Colon (tissue), 2 donors: ENCODE results near the gene SUCO.
"Not testable (repeated sequence)": the region's sequence is repeated elsewhere in the genome, so short reads cannot be mapped to it uniquely, and the experiment has no call there.

Experiments used
- FAIRE-seq: peaks from 2 replicates; lab custom pipeline; 2012; peaks lifted over from hg19 to GRCh38; lab: Jason Lieb, UNC
- donor health status: control.
- donor health status: control.

Gene SUCO

GRCh38 chr1:172612478-172612877 lies 79.5 kb downstream of the SUCO start:
- no peak for FAIRE-seq

- FAIRE-seq, result no peak
Observed at GRCh38 chr1:172613294-172613693, 80.3 kb downstream of the SUCO start.

GRCh38 chr1:172616195-172616594 lies 83.2 kb downstream of the SUCO start:
- FAIRE-seq, result no peak

GRCh38 chr1:172616636-172617035 lies 83.7 kb downstream of the SUCO start:
- no peak for FAIRE-seq

- not testable (repeated sequence) for FAIRE-seq
Observed at GRCh38 chr1:172620603-172621002, 87.7 kb downstream of the SUCO start.

- FAIRE-seq, result no peak
Observed at GRCh38 chr1:172622541-172622940, 89.6 kb downstream of the SUCO start.

GRCh38 chr1:172623748-172624147 lies 90.8 kb downstream of the SUCO start:
- no peak for FAIRE-seq

GRCh38 chr1:172626845-172627244 lies 93.9 kb downstream of the SUCO start:
- FAIRE-seq, result no peak

- no peak for FAIRE-seq
Observed at GRCh38 chr1:172627702-172628101, 94.8 kb downstream of the SUCO start.

GRCh38 chr1:172628401-172628800 lies 95.5 kb downstream of the SUCO start:
- FAIRE-seq, result no peak

GRCh38 chr1:172629170-172629569 lies 96.2 kb downstream of the SUCO start:
- no peak for FAIRE-seq

GRCh38 chr1:172629638-172630037 lies 96.7 kb downstream of the SUCO start:
- no peak for FAIRE-seq

- no peak for FAIRE-seq
Observed at GRCh38 chr1:172630056-172630818, 97.3 kb downstream of the SUCO start.

GRCh38 chr1:172630868-172631267 lies 97.9 kb downstream of the SUCO start:
- FAIRE-seq, result no peak

- no peak for FAIRE-seq
Observed at GRCh38 chr1:172637522-172637921, 104.6 kb downstream of the SUCO start.

GRCh38 chr1:172638249-172638648 lies 105.3 kb downstream of the SUCO start:
- FAIRE-seq, result no peak

- no peak for FAIRE-seq
Observed at GRCh38 chr1:172638885-172639831, 106.2 kb downstream of the SUCO start.

GRCh38 chr1:172640111-172640510 lies 107.2 kb downstream of the SUCO start:
- no peak for FAIRE-seq

GRCh38 chr1:172641492-172641891 lies 108.5 kb downstream of the SUCO start:
- no peak for FAIRE-seq

GRCh38 chr1:172642970-172643369 lies 110.0 kb downstream of the SUCO start:
- FAIRE-seq, result no peak

GRCh38 chr1:172646653-172647052 lies 113.7 kb downstream of the SUCO start:
- FAIRE-seq, result no peak

GRCh38 chr1:172647110-172647564 lies 114.2 kb downstream of the SUCO start:
- FAIRE-seq, result no peak

- FAIRE-seq, result no peak
Observed at GRCh38 chr1:172647987-172648386, 115.0 kb downstream of the SUCO start.
